ENCODE data around the gene KRTAP9-7. TPM values are rescaled to one million over a fixed set of nuclear protein-coding genes. Genes with fewer than 3 reads are reported as not detected.

Gene KRTAP9-7
- polyA plus RNA-seq, 3 donors = not detected

GRCh38 chr17:41311111-41311510 is 35.6 kb downstream of the KRTAP9-7 start:
- no peak for DNase-seq (ENCODE audit: extremely low read depth in 1 of 11, low read depth in 9 of 11, low spot score in 4 of 11)

- DNase-seq (ENCODE audit: extremely low read depth in 1 of 11, low read depth in 9 of 11, low spot score in 4 of 11) = no peak
Observed at GRCh38 chr17:41315204-41315794, 39.8 kb downstream of the KRTAP9-7 start, which contains the start of gene KRTAP17-1. Gene KRTAP17-1, minus strand, starts transcription at chr17:41315710. Its CDS starts 60 bp downstream, at chr17:41315650.

- no peak for DNase-seq (ENCODE audit: extremely low read depth in 1 of 11, low read depth in 9 of 11, low spot score in 4 of 11)
Observed at GRCh38 chr17:41315814-41316445, 40.4 kb downstream of the KRTAP9-7 start.

- no peak for DNase-seq (ENCODE audit: extremely low read depth in 1 of 11, low read depth in 9 of 11, low spot score in 4 of 11)
Observed at GRCh38 chr17:41318231-41318630, 42.7 kb downstream of the KRTAP9-7 start.

GRCh38 chr17:41322094-41322902 is 46.8 kb downstream of the KRTAP9-7 start:
- peak in 1 of 11 donors; percentile 45 for DNase-seq (ENCODE audit: extremely low read depth in 1 of 11, low read depth in 9 of 11, low spot score in 4 of 11)

GRCh38 chr17:41322903-41323895 is 47.7 kb downstream of the KRTAP9-7 start:
- DNase-seq (ENCODE audit: extremely low read depth in 1 of 11, low read depth in 9 of 11, low spot score in 4 of 11) = no peak

- DNase-seq (ENCODE audit: extremely low read depth in 1 of 11, low read depth in 9 of 11, low spot score in 4 of 11) = no peak
Observed at GRCh38 chr17:41324180-41325075, 48.9 kb downstream of the KRTAP9-7 start.

GRCh38 chr17:41325126-41325525 is 49.6 kb downstream of the KRTAP9-7 start:
- DNase-seq (ENCODE audit: extremely low read depth in 1 of 11, low read depth in 9 of 11, low spot score in 4 of 11) = no peak

GRCh38 chr17:41325611-41326010 is 50.1 kb downstream of the KRTAP9-7 start:
- DNase-seq (ENCODE audit: extremely low read depth in 1 of 11, low read depth in 9 of 11, low spot score in 4 of 11) = no peak

Other genes starting within 250 kb of the KRTAP9-7 start
- gene KRTAP1-5, start 248.5 kb upstream of the KRTAP9-7 start, polyA plus RNA-seq (ENCODE audit: insufficient read length in 3 of 3) = not detected
- gene KRTAP1-4, start 245.5 kb upstream of the KRTAP9-7 start, polyA plus RNA-seq (ENCODE audit: insufficient read length in 3 of 3) = not detected
- not detected for gene KRTAP1-3, start 240.8 kb upstream of the KRTAP9-7 start, polyA plus RNA-seq (ENCODE audit: insufficient read length in 3 of 3)
- not detected for gene KRTAP1-1, start 234.2 kb upstream of the KRTAP9-7 start, polyA plus RNA-seq (ENCODE audit: insufficient read length in 3 of 3)
- gene KRTAP2-1, start 228.4 kb upstream of the KRTAP9-7 start, polyA plus RNA-seq (ENCODE audit: insufficient read length in 3 of 3) = not detected
- not detected for gene KRTAP2-2, start 220.5 kb upstream of the KRTAP9-7 start, polyA plus RNA-seq (ENCODE audit: insufficient read length in 3 of 3)
- gene KRTAP2-3, start 215.6 kb upstream of the KRTAP9-7 start, polyA plus RNA-seq (ENCODE audit: insufficient read length in 3 of 3) = not detected
- gene KRTAP2-4, start 209.8 kb upstream of the KRTAP9-7 start, polyA plus RNA-seq (ENCODE audit: insufficient read length in 3 of 3) = not detected
- not detected for gene KRTAP4-7, start 191.5 kb upstream of the KRTAP9-7 start, polyA plus RNA-seq (ENCODE audit: insufficient read length in 3 of 3)
- not detected for gene KRTAP4-8, start 177.6 kb upstream of the KRTAP9-7 start, polyA plus RNA-seq (ENCODE audit: insufficient read length in 3 of 3)
- not detected for gene KRTAP4-16, start 173.5 kb upstream of the KRTAP9-7 start, polyA plus RNA-seq (ENCODE audit: insufficient read length in 3 of 3)
- gene KRTAP4-9, start 170.3 kb upstream of the KRTAP9-7 start, polyA plus RNA-seq (ENCODE audit: insufficient read length in 3 of 3) = not detected
- gene KRTAP4-11, start 157.3 kb upstream of the KRTAP9-7 start, polyA plus RNA-seq (ENCODE audit: insufficient read length in 3 of 3) = not detected
- not detected for gene KRTAP4-12, start 151.5 kb upstream of the KRTAP9-7 start, polyA plus RNA-seq (ENCODE audit: insufficient read length in 3 of 3)
- gene KRTAP4-6, start 135.2 kb upstream of the KRTAP9-7 start, polyA plus RNA-seq (ENCODE audit: insufficient read length in 3 of 3) = not detected
- not detected for gene KRTAP4-5, start 125.9 kb upstream of the KRTAP9-7 start, polyA plus RNA-seq (ENCODE audit: insufficient read length in 3 of 3)
- gene KRTAP4-4, start 115.0 kb upstream of the KRTAP9-7 start, polyA plus RNA-seq (ENCODE audit: insufficient read length in 3 of 3) = not detected
- not detected for gene KRTAP4-3, start 107.5 kb upstream of the KRTAP9-7 start, polyA plus RNA-seq (ENCODE audit: insufficient read length in 3 of 3)
- not detected for gene KRTAP4-2, start 97.5 kb upstream of the KRTAP9-7 start, polyA plus RNA-seq (ENCODE audit: insufficient read length in 3 of 3)
- gene KRTAP4-1, start 90.8 kb upstream of the KRTAP9-7 start, polyA plus RNA-seq (ENCODE audit: insufficient read length in 3 of 3) = not detected
- not detected for gene KRTAP9-1, start 85.8 kb upstream of the KRTAP9-7 start, polyA plus RNA-seq (ENCODE audit: insufficient read length in 3 of 3)
- not detected for gene KRTAP9-2, start 49.0 kb upstream of the KRTAP9-7 start, polyA plus RNA-seq (ENCODE audit: insufficient read length in 3 of 3)
- gene KRTAP9-3, start 43.2 kb upstream of the KRTAP9-7 start, polyA plus RNA-seq (ENCODE audit: insufficient read length in 3 of 3) = not detected
- not detected for gene KRTAP9-8, start 37.7 kb upstream of the KRTAP9-7 start, polyA plus RNA-seq (ENCODE audit: insufficient read length in 3 of 3)
- gene KRTAP9-4, start 26.0 kb upstream of the KRTAP9-7 start, polyA plus RNA-seq (ENCODE audit: insufficient read length in 3 of 3) = not detected
- gene KRTAP9-9, start 20.3 kb upstream of the KRTAP9-7 start, polyA plus RNA-seq (ENCODE audit: insufficient read length in 3 of 3) = not detected
- under 1 TPM in 1 of 3 donors, not detected in 2; 0.19 TPM for gene KRTAP9-6, start 10.3 kb upstream of the KRTAP9-7 start, polyA plus RNA-seq (ENCODE audit: insufficient read length in 3 of 3)
- gene KRTAP29-1, start 27.2 kb downstream of the KRTAP9-7 start, polyA plus RNA-seq (ENCODE audit: insufficient read length in 3 of 3) = not detected
- not detected for gene KRTAP16-1, start 33.6 kb downstream of the KRTAP9-7 start, polyA plus RNA-seq (ENCODE audit: insufficient read length in 3 of 3)
- under 1 TPM in 1 of 3 donors, not detected in 2; 0.17 TPM for gene KRTAP17-1, start 40.0 kb downstream of the KRTAP9-7 start, polyA plus RNA-seq (ENCODE audit: insufficient read length in 3 of 3)
- gene KRT33A, start 75.1 kb downstream of the KRTAP9-7 start, polyA plus RNA-seq (ENCODE audit: insufficient read length in 3 of 3) = not detected
- gene KRT33B, start 94.1 kb downstream of the KRTAP9-7 start, polyA plus RNA-seq (ENCODE audit: insufficient read length in 3 of 3) = not detected
- gene KRT34, start 106.6 kb downstream of the KRTAP9-7 start, polyA plus RNA-seq (ENCODE audit: insufficient read length in 3 of 3) = not detected
- gene KRT31, start 121.9 kb downstream of the KRTAP9-7 start, polyA plus RNA-seq (ENCODE audit: insufficient read length in 3 of 3) = not detected
- not detected for gene KRT37, start 148.9 kb downstream of the KRTAP9-7 start, polyA plus RNA-seq (ENCODE audit: insufficient read length in 3 of 3)
- gene KRT38, start 165.3 kb downstream of the KRTAP9-7 start, polyA plus RNA-seq (ENCODE audit: insufficient read length in 3 of 3) = not detected
- not detected for gene KRT32, start 191.7 kb downstream of the KRTAP9-7 start, polyA plus RNA-seq (ENCODE audit: insufficient read length in 3 of 3)
- gene KRT35, start 205.5 kb downstream of the KRTAP9-7 start, polyA plus RNA-seq (ENCODE audit: insufficient read length in 3 of 3) = not detected
- gene KRT36, start 214.2 kb downstream of the KRTAP9-7 start, polyA plus RNA-seq (ENCODE audit: insufficient read length in 3 of 3) = not detected
- gene KRT13, start 229.9 kb downstream of the KRTAP9-7 start, polyA plus RNA-seq (ENCODE audit: insufficient read length in 3 of 3) = under 1 TPM; 0.20 to 0.42 (median 0.33) TPM
- gene KRT15, start 243.2 kb downstream of the KRTAP9-7 start, polyA plus RNA-seq (ENCODE audit: insufficient read length in 3 of 3) = 1 to 10 TPM in 1 of 3 donors, under 1 TPM in 2; 0.51 to 2.0 (median 0.72) TPM